Hematopoietic multipotent progenitor cell (in vitro differentiated cells): ENCODE data around the gene IL17RE. TPM values are rescaled to one million over a fixed set of nuclear protein-coding genes. Genes with fewer than 3 reads are reported as not detected.

Experiments
- DNase-seq, 3 donors: peaks; one replicate each; pipeline ENCODE4 v3.0.0-alpha.2; 2011 to 2015; ENCODE audit warnings: low read depth in 2 of 3, low spot score in 2 of 3
- total RNA-seq: library from RNA; depleted of rRNA; stranded (reverse); fragments of >200 nt; gene quantifications from one replicate; pipeline ENCODE4 v1.2.3, GENCODE V29; 2012

IL17RE gene
- total RNA-seq, 1 donor = 1.9 TPM

DNA sequence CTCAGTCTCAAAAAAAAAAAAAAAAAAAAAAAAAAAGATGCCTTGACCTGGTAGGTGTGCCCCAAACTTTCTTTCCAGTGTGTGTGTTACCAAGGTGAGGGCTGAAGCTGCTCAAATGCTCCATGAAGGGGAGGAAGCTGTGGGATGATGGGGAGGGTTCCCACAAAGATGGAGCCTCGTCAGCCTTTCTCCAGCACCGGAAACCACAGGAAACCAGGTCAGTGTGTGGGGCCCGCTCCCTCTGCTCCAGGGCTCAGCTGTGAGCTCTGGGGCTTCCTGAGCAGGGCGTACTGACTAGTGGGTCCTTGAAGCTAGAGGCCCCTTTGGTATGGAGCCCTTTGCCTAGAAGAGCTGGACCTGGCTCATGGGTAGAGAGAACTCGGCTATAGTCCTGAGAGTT is 681 bp upstream of the IL17RE start:
- DNase-seq = peak in 2 of 3 donors; percentile 53 to 58

DNA sequence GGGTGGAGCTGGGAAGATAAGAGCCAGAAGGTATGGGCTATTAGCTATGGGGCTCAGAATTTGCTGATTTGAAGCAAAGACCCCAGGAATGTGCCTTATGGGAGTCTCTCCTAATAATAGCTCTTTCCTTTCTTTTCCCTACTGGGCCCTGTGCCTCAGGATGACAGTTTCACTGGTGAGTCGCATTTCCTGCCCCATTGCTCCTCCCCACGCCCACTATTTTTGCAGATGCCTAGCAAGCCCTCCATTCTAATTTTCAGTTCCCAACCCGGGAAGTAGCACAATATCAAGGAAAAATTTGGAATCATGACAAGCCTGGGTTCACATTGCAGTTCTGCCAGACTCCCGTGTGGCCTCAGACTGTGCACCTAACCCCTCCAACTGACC is 583 bp downstream of the IL17RE start:
- DNase-seq = no peak

DNA sequence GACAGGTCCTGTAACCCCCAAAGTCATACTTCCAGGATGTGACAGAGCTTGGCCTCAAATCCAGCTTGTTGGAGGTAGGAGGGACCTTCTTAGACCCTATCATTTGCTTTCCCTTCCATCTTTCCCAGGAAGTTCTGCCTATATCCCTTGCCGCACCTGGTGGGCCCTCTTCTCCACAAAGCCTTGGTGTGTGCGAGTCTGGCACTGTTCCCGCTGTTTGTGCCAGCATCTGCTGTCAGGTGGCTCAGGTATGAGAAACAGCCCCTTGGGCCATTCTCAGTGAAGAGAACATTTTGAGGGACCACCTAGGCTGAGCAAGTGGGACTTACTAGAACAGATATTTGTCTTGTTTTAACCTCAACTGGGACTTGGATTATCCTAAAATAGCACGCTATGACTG is 1.3 kb downstream of the IL17RE start:
- DNase-seq = no peak

DNA sequence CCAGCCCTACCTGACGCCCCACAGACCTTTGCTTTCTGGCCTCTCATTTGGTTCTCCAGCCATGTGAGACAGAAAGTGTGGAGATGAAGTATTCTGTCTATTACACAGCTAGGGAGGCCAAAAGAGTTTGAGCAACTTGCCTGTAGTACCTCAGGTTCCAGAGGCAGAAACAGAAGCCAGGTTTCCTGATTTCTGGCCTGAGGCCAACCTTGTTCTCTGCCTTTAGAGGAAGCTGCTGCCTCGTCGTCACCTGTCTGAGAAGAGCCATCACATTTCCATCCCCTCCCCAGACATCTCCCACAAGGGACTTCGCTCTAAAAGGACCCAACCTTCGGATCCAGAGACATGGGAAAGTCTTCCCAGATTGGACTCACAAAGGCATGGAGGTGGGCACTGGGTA is 3.8 kb downstream of the IL17RE start:
- DNase-seq = no peak

DNA sequence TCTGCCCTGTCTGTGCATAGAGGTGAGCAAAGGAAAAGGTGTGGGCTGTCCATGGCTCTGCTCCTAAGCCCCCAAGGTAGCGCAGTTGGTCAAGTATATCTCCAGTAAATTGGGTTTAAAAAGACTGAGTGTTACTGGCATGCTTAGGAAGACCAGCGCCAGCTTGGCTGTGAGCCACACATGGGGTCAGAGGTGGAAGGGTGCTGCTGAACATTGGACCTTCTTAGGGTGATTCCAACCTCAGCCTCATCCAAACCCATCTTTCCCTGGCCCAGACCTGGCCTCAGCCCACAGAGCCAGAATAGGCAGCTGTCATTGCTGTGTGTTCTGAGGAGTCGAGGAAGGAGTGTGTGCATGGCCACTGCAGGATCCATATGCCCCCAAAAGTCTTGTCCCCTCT is 5.6 kb downstream of the IL17RE start:
- no peak for DNase-seq

DNA sequence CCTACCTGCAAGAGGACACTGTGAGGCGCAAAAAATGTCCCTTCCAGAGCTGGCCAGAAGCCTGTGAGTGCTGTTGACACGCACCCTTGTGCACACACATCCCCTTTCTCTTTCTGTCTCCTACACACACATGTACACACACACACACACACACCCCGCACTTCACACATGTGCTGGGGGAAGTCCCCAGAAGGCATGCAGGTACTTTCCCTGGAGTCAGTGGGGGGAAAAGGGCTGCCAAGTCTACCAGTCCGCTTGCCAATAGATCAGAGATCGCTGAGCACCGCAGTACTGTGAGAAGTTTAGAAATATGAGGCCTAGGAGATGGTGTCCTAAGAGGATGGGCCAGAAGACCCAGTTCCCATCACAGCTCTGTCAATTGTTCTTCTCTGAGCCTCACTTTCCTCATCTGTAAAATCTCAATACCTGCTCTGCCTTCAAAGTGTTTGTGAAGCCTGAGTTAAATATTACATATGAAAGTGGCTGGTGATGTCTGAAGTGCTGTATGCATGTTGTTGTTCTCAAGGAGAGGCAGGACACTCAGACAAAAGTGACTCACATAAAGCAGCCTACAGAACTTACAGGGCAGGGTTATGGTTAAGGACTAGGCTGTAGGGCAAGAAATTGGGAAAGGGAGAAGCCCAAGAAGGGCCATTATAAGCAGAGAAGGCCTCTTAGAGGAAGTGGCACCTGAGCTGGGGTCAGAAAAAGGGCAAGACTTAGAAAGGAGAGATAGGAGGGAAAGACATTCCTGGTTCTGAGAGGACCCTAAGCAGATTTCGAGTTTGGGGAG is 6.8 kb downstream of the IL17RE start:
- no peak for DNase-seq

DNA sequence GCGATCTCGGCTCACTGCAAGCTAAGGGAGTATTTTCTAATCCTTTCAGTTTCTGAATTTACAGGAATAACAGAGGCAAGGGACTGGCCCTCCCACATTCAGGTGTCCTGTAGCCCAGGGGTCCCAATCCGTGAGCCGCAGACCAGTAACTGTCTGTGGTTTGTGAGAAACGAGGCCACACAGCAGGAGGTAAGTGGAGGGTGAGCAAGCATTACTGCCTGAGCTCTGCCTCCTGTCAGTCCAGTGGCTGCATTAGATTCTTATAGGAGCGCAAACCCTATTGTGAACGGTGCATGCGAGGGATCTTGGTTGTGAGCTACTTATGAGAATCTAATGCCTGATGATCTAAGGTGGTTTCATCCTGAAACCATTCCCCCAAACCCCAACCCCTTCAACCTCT is 9.2 kb downstream of the IL17RE start:
- DNase-seq = no peak

DNA sequence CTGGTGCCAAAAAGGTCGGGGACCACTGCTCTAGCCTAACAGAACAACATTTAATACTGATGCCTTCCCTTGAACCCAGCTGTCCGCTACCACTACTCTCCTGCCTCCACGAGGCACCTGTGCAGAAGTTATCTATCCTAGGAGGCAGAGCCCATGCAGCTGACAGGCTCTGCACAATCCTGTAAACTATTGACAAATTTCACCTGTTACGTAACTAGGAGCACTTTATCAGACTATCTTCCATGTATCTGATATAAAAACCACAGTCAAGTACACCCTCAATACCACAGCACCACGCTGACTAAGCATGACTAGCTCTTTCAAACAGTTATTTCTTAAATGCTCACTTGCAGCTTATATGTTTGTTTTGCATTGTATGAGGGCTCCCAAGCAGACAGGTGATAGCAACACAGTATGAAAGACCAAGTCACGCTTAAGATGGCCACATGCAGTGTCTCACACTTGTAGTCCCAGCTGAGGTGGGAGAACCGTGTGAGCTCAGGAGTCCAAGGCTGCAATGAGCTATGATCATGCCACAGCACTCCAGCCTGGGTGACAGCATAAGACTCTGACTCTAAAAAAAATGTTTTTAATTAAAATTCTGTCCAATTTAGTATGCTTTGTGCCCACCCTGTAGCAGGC is 9.8 kb downstream of the IL17RE start:
- peak in 2 of 3 donors; percentile 71 to 81 for DNase-seq

DNA sequence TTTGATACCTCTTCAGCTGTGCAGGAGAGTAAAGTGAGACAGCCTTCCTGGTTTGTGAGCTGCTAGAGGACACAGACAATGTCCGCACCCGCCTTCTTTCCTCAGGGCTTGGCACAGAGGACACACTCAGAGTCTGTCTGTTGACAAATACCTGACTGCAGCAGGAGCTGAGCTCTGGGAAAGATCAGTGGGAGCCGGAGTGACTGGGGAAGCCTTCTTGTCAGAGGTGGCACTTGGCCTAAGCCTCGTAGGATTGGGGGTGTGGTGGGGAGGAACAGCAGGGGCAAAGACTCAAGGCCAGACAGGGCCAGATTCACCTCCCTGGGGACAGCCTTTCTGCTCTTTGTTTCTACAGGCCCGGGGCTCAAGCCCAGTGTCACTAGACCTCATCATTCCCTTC is 11.0 kb downstream of the IL17RE start:
- no peak for DNase-seq

DNA sequence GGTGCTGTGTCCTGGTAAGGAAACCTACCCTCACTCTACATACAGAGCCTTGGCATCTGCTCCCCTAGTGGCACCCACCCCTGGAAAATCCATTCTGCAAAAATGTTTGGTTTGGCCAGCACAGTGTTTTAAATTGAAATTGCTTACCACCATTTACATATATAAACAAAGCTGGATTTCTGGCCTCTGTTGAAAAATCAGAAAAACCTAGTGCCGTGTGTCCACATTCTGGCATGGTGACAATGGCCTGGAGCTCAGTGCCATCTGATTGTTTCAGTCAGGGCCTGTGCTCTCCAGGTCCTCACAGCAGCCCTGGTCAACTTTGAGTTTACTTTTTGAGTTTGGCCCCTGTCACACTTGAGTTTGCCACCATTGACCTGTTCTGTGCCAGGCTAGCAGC is 11.4 kb downstream of the IL17RE start:
- no peak for DNase-seq

DNA sequence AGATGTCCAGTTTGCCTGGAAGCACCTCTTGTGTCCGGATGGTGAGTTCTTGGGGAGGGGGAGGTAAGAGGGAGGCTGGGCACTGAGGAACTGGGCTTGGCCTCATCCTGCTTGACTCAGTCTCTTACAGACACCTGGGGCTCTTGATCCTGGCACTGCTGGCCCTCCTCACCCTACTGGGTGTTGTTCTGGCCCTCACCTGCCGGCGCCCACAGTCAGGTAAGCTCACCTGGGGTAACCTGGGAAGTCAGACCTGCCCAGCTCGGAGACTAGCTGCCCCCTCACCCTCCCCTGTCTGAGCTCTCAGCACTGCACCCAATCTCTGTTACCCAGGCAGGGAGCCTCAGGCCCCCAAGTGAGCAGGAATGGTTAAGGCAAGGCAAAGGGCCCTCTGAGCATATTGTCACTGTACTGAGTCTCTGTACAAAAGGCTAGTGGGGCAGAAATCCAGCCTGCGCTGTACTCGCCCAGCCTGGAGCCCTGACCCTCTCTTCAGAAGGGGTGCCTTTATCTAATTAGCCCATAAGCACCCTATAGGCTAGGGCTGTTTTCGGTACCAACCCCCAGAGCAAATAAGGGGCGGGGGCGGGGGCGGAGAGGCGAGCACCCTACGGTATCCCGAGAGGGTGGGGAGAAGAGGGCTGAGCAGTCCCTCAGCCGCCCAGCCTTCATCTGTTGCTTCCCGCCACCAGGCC is 12.1 kb downstream of the IL17RE start:
- no peak for DNase-seq

DNA sequence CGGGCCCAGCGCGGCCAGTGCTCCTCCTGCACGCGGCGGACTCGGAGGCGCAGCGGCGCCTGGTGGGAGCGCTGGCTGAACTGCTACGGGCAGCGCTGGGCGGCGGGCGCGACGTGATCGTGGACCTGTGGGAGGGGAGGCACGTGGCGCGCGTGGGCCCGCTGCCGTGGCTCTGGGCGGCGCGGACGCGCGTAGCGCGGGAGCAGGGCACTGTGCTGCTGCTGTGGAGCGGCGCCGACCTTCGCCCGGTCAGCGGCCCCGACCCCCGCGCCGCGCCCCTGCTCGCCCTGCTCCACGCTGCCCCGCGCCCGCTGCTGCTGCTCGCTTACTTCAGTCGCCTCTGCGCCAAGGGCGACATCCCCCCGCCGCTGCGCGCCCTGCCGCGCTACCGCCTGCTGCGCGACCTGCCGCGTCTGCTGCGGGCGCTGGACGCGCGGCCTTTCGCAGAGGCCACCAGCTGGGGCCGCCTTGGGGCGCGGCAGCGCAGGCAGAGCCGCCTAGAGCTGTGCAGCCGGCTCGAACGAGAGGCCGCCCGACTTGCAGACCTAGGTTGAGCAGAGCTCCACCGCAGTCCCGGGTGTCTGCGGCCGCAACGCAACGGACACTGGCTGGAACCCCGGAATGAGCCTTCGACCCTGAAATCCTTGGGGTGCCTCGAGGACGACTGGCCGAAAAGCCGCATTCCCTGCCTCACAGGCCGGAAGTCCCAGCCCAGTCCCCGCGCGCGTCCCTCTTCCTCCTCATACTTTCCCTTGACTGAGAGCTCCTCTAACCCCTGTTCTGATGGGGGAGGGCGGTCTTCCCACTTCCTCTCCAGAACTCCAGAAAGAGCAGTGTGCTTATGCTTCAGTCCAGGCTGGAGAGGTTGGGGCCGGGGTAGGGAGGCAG is 12.8 kb downstream of the IL17RE start:
- DNase-seq = peak in 2 of 3 donors; percentile 46 to 52

DNA sequence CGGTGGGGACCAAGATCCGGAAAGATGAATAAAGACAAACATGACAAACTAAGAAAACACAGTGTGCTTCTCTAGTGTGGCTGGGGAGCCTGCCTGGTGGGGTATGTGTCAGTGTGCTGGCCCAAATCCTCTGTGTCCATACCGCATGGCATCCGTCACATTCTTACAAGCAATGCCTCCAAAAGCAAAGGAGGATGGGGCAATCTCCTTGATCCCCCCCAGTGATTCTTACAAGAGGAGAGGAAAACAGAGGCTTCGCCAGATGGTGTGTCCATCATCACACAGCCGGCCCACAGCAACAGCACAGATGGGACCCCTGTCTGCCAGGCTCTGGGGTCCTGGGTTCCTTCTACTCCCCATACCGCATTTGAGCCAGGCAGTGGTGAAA is 13.7 kb downstream of the IL17RE start:
- DNase-seq = no peak

DNA sequence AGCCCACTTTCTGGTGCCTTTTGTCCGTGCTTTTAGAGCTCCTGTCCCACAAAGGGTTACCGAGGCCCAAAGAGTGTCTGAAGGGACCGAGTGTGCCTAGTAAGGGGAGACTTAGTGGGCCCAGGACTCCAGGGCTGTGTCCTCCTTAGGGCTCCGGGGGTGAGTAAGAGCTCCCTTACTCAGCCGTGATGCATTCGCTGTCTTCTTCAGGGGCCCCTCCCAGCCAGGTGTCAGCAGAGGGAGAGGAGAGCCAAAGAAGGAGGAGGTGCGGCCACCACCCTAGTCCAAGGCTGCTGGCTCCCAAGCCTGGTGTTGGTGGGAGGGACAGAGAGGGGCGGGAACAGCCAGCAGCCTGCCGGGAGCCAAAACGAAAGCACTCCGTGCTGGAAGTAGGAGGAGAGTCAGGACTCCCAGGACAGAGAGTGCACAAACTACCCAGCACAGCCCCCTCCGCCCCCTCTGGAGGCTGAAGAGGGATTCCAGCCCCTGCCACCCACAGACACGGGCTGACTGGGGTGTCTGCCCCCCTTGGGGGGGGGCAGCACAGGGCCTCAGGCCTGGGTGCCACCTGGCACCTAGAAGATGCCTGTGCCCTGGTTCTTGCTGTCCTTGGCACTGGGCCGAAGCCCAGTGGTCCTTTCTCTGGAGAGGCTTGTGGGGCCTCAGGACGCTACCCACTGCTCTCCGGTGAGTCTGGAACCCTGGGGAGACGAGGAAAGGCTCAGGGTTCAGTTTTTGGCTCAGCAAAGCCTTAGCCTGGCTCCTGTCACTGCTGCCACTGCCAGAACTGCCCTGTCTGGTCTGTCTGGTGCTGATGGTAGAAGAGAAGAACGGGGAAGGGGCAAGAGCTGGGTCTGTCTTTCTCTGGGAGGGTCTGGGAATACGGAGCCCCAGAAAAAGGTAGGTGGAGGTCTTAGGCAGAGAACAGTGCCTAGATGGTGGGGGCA is 14.4 kb downstream of the IL17RE start, which contains the start of gene IL17RC:
Gene IL17RC (plus strand): TSS at position 365 of the 947 bp plus-strand sequence. CDS start 218 bp downstream, at position 583.
- peak in 2 of 3 donors; percentile 41 to 53 for DNase-seq

DNA sequence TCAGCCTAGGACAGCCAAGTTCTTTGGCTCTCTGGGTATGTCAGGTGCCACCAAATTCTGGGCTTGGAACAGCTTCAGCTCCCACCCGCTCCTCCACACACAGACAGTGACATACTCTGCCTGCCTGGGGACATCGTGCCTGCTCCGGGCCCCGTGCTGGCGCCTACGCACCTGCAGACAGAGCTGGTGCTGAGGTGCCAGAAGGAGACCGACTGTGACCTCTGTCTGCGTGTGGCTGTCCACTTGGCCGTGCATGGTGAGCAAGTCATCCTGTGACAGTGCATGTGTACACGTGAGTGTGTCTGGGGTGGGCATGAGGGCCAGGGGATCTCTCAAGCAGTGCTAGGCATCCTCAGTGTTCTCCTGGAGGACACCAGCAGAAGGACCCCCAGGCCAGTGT is 15.2 kb downstream of the IL17RE start:
- no peak for DNase-seq

DNA sequence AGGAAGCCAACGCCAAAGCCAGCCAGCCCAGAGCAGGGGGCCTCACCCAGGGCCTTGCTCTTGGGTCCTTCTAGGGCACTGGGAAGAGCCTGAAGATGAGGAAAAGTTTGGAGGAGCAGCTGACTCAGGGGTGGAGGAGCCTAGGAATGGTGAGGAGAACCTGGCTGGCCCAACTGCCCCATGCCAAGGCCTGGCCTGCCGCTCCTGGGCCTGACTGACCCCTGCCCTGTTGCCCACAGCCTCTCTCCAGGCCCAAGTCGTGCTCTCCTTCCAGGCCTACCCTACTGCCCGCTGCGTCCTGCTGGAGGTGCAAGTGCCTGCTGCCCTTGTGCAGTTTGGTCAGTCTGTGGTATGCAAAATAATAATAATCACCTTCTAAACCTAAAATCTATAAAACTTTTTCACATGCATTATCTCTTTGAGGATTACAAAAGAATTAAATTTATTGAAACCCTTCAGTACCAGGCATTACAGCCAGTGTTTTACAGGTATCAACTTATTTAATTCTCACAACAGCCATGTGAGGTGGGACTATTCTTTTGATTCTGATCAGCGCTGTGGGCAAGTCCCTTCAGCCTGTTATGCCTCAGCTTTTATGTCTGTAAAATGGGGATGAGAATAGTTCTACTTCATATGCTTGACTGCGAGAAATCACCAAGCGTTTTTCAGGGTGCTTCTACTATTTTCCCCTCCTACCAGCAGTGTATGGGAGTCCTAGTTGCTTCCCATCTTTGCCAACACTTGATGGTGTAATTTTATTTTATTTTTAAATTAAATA is 15.8 kb downstream of the IL17RE start:
- no peak for DNase-seq

DNA sequence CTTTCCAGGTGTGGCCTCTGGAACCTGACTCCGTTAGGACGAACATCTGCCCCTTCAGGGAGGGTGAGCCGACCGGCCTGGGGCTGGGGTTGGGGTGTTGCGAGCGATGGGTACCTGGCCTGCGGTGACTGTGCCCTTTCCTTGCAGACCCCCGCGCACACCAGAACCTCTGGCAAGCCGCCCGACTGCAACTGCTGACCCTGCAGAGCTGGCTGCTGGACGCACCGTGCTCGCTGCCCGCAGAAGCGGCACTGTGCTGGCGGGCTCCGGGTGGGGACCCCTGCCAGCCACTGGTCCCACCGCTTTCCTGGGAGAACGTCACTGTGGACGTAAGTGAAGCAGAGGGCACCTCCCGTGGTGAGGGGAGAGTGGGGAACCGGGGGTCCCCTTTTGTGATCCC is 25.5 kb downstream of the IL17RE start:
- DNase-seq = no peak

DNA sequence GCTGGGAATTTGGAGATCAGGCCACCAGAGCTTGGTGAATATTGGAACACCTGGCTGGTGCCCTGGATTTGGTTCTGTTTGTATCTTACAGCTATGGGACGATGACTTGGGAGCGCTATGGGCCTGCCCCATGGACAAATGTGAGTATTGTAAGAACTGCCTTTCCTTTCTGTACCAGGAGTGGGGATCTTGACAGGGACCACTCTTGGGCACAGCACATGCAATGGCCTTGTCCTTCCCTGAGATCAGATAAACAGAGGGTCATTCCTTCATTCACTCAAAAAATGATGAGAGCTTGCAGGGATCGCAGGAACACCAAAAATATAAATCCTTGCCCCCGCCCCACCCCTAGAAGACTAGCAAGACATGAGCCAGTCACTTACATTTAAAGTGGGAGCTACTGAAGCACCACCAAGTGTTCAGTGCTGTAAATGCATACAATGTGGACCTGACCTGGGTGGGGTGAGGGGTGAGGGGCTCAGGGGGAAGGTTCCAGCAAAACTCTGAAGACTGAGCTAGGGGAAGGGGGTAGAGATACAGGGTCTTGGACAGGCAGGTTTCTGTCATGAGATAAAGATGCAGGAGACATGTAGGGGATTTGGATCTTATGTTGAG is 28.3 kb downstream of the IL17RE start:
- DNase-seq = peak in 1 of 3 donors; percentile 51

DNA sequence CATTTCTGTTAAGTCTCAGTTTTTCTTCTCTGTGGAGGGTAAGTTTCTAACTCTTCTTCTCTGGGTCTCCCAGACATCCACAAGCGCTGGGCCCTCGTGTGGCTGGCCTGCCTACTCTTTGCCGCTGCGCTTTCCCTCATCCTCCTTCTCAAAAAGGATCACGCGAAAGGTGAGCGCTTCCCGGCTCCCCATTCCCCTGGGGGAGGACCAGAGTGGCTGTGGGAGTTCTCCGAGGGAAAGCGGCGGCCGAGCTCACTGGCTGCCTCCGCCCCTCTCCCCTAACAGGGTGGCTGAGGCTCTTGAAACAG is 29.8 kb downstream of the IL17RE start:
- DNase-seq = no peak
